ENCODE data around the gene FDX2. TPM values are rescaled to one million over a fixed set of nuclear protein-coding genes. Genes with fewer than 3 reads are reported as not detected.

FDX2 gene
- total and polyA plus RNA-seq, 2 of the 13 experiments (the other 11 are each of a cell fraction or from before 2014, with no cell fraction given), result 21.0 to 24.7 TPM

- TF ChIP-seq PRDM10 (CRISPR knock-in tag; IDR thresholded peaks at IDR 0.05; ENCODE audit: low read depth) (no peak), HOXA7 (CRISPR knock-in tag; IDR thresholded peaks at IDR 0.05) (no peak), HNRNPL (IDR thresholded peaks at IDR 0.05; ENCODE audit: low read depth, low read length) (no peak), ZNF496 (CRISPR knock-in tag; IDR thresholded peaks at IDR 0.05; ENCODE audit: insufficient replicate concordance) (no peak), CENPT (CRISPR knock-in tag; IDR thresholded peaks at IDR 0.05; ENCODE audit: low read depth) (no peak), FOXA1 (IDR thresholded peaks at IDR 0.05) (no peak), FOXA1 (CRISPR knock-in tag; IDR thresholded peaks at IDR 0.05) (no peak), ZNF644 (CRISPR knock-in tag; IDR thresholded peaks at IDR 0.05; ENCODE audit: low read depth) (no peak), ZNF124 (CRISPR knock-in tag; IDR thresholded peaks at IDR 0.05) (no peak; the same call in 1 of the 2 replicates), DZIP1 (CRISPR knock-in tag; IDR thresholded peaks at IDR 0.05) (no peak), ZNF101 (CRISPR knock-in tag; IDR thresholded peaks at IDR 0.05; ENCODE audit: borderline replicate concordance, low read depth) (no peak), ZMAT3 (CRISPR knock-in tag; conservative IDR thresholded peaks at IDR 0.05) (no peak), ZNF207 (IDR thresholded peaks at IDR 0.05; ENCODE audit: borderline replicate concordance) (no peak), ZNF782 (CRISPR knock-in tag; IDR thresholded peaks at IDR 0.05; ENCODE audit: borderline replicate concordance) (no peak), ZNF563 (CRISPR knock-in tag; IDR thresholded peaks at IDR 0.05) (no peak), ZBTB21 (CRISPR knock-in tag; IDR thresholded peaks at IDR 0.05) (no peak), ZNF276 (CRISPR knock-in tag; IDR thresholded peaks at IDR 0.05; ENCODE audit: low read depth) (no peak)
- TF ChIP-seq, protein P1, sequence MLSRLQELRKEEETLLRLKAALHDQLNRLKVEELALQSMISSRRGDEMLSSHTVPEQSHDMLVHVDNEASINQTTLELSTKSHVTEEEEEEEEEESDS (CRISPR knock-in tag; IDR thresholded peaks at IDR 0.05; ENCODE audit: borderline replicate concordance), result no peak
- TF ChIP-seq, protein P2, sequence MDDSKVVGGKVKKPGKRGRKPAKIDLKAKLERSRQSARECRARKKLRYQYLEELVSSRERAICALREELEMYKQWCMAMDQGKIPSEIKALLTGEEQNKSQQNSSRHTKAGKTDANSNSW (CRISPR knock-in tag; IDR thresholded peaks at IDR 0.05; ENCODE audit: borderline replicate concordance), result no peak
Measured at GRCh38 chr19:10332158-10332964, 16.5 kb upstream of the FDX2 start (continued).
